22Rv1 (cell line): Measurements from ENCODE around the gene HOXB1.

ENCODE experiments used
- CTCF ChIP-seq: fragments of 450-650 bp; IDR thresholded peaks from 2 replicates; pipeline ENCODE4 v1.5.1; 2017; ENCODE audit warnings: mild to moderate bottlenecking
- ZFX ChIP-seq: fragments of 450-650 bp; IDR thresholded peaks from 2 replicates; pipeline ENCODE4 v1.6.1; 2017; ENCODE audit warnings: antibody characterized with exemption, borderline replicate concordance

GRCh38 chr17:48556229-48556575 is 25.4 kb upstream of the HOXB1 start:
- TF ChIP-seq CTCF: no peak
- TF ChIP-seq ZFX: no peak
